GM18507 (cell line): Measurements from ENCODE around the gene RMND5A.
A peak's percentile ranks its signal among the peaks of the same experiment; 100 is the strongest.

ENCODE experiments used
- DNase-seq: peaks from one replicate; pipeline ENCODE4 v3.0.0; 2011; ENCODE audit warnings: low read depth; ENCODE audit not compliant: insufficient read length; ENCODE audit errors: extremely low spot score
- FAIRE-seq: peaks from 2 replicates; lab custom pipeline; 2011; peaks lifted over from hg19 to GRCh38; lab: Jason Lieb, UNC

Gene RMND5A

DNA sequence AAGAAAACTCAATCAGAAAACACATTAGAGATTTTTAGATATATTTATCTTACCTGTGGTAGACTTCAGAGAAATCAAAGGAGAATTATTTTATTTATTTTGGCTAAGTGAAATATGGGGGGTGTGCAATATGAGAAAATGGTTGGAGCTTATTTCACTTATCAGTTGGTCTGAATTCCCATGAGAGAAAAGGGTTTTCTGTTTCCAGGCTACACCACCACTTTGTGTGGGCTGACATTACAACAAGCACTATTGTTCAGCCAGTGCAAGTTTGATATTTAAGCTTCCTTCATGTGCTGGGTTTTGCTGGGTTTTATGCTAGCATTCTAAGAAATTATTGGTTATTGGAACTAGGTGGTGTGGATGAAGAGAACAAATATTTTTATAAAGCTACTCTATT is 33.5 kb downstream of the RMND5A start:
- DNase-seq, result no peak
- no peak for FAIRE-seq

DNA sequence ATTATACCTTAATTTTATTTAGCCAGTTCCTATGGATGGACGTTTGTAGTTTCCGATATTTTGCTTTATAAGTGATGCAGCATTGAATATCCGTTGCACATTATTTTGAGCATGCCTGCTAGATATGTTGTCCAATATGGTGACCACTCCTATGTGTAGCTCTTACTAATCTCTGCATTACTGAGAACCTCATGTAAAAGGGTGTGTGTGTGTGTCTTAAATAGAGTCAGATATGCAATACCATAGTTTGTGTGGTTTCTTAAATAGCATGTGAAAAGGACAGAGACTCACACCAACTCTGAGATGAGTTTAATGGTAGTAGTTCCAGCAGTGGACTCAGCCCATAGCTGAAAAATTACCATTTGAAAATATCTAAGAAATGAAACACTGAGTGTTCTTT is 38.3 kb downstream of the RMND5A start:
- DNase-seq, result no peak
- FAIRE-seq, result no peak

DNA sequence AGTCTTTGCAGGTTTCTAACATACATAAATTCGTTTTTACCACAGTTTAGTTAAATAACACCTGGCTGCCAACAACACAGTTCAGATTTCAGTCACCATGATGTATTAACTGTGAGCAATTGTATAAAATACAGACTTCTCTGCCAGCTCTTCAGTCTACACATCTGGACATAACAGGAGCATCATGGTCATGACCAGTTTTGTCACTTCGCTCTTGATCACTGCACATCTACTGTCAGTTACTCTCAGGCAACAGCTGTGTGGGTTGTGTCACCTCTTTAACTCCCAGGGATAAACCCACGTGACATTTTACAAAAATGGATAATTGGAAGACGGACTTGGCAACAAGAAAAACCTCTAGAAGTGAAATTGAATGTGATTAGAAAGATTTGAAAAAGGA is 40.3 kb downstream of the RMND5A start:
- no peak for DNase-seq
- FAIRE-seq, result no peak

DNA sequence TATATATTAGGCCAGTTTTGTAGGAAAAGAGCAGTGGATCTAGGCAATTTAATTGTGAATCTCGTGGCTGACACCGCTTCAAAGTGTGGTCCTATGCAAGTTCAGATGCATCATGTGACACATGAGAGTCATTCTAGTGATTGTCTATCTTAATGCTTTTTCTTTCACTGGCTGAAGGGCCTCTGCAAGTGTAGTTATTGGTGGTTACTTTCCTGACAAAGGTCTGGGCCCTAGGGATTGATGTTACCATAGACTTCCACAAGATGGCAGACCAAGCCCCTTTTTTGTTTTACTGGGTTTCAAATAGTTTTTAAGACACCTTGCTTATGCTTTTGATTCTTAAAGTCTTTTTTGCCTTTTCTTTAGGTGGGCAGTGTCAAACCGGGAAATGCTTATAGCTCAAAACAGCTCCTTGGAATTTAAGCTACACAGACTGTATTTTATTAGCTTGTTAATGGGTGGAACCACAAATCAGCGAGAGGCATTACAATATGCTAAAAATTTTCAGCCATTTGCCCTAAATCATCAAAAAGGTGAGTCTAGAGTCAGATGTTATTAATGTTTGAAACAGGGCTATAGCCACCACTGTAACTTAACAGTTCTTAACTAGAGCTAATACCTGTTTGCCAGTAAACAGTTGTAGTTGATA is 44.7 kb downstream of the RMND5A start:
- FAIRE-seq, result peak; percentile 83

DNA sequence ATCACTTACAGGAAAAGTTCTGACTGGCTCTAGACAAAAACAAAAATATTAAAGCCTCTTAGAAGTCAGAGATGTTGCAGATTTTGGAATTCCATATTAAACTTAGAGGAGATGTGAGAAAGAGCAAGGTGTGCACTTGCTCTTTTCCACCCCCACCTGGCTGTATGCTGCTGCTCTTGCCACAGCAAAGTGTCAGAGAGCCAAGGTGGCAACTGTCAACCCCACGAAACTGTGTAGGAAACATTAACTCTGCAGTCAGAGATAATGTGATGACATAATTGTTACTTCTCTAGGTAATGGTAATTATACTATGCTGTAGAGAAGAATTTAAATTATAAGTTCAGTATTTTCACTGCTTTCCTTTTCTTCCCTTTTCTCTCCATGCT is 45.2 kb downstream of the RMND5A start:
- DNase-seq (no peak), FAIRE-seq (no peak)

More for the DNA sequence above, 44.7 kb downstream of the RMND5A start:
- peak; percentile 12 for DNase-seq

DNA sequence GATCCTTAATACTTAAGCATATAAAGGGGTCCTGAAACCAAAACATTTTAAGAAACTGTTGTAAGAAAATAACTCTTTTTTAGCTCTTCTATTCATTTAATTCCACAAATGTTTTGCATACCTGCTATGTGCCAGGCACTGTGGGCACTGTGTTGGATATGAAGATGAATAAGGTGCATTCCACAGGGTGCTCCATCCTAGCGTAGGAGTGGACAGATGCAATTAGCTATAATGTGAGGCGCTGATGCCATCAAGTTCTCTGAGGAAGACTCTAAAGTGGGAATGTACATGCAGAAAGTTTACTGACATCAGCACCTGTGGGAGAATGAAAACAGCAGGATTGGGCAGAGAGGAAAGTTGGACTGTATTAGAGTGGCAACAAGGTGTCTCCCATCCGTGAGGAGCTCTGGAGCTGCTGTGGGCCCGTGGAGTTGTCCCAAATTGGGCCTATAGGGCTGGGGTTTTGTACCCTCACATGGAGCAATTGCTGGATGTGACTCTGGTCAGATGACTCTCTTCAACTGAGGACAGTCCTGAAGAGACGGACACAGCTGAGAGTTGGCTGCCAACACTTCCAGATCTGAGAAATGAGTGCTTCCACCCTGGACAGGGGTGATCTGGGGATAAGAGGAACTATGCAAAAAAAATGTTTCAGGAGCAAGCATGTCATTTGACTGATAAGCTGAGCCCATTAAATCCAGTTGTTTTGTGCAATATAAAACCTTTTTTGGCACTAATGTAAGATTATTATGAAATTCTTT is 48.3 kb downstream of the RMND5A start:
- FAIRE-seq, result no peak

DNA sequence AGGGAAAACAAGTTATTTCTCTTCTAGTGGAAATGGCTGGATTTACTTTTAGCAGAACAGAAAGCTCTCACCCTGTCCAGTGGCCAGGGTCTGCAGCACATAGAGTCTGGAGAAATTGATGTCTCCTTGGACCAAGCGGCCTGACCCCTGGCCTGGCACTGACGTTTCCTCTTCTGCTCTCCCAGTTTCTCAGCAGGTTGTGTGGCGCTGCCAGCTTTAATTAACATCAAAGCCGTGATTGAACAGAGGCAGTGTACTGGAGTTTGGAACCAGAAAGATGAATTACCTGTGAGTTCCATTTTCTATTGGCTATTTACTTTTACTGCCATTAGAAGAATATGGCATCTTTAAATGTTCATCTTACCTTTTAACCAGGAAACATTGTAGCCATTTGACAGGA is 49.7 kb downstream of the RMND5A start:
- DNase-seq (no peak), FAIRE-seq (no peak)

More for the DNA sequence above, 48.3 kb downstream of the RMND5A start:
- DNase-seq, result no peak

DNA sequence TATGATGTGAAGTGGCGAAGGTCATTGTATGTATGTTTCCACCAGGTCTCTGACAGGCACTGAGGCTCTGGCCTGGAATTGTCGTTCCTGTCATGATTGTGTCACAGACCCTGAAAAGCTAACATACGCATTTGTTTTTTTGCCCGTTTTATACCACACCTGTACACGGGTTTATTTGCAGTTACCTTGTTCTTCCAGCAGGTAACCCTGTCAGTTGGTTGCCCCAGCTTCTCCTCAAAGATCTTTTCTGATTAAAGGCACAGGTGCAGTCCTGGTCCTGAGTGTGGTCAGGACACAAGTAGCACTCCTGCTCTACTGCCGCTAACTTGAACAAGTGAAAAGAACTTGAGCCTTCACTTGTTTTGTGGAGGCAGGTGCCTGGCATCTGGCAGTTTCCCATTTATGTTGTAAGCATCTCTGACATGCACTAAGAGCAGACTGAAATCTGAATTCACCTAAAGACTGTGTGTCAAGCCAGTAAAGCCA is 50.8 kb downstream of the RMND5A start:
- no peak for FAIRE-seq
- no peak for DNase-seq

DNA sequence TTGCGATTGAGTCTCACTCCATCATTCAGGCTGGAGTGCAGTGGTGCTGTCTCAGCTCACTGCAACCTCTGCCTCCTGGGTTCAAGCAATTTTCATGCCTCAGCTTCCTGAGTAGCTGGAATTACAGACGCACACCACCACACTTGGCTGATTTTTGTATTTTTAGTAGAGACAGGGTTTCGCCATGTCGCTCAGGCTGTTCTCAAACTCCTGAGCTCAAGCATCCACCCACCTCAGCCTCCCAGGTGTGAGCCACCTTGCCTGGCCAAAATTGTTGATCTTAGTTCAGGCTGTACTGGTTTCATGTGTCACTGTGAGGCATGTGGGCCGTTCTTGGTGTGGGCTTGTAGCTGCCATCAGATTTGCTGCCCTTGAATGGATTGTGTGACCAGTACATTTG is 52.5 kb downstream of the RMND5A start:
- DNase-seq (no peak), FAIRE-seq (no peak)

DNA sequence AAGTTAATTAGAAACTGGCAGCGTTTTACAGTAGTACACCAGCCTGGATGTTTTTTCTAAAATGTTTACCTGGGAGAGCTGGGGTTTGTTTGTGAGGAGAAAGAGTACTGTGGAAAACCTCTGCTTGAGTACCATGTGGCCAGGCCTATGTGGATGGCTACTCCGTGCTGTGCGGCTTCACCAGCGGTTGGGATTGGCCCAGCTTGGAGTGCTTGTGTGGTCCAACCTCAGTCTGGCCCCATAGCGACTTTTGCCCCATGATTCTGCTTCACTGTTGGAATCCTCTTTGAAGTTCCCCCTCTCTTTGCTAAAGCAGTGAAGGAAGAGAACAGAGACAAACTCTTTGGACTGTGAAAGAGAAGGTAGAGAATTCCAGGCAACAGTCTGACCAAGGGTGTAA is 54.8 kb downstream of the RMND5A start:
- FAIRE-seq (no peak), DNase-seq (no peak)

DNA sequence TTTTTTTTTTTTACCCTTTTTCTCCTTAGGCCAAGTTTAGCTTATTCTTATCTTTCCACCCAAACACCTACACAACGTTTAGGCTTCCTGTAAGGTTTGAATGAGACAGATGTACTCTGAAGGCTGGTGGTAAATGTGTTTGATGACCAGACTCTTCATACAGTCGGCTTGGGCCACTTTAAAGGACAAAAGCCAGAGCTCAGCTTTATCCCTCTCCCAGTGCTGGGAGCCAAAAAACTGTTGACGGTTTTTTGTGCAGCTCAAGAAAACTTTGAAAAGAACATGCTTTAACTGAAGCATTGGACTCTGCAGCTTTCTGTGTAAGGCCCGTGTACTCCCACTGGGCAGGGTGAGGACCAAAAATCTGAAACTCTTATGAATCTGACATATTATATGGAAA is 55.2 kb downstream of the RMND5A start:
- FAIRE-seq, result no peak
- no peak for DNase-seq

DNA sequence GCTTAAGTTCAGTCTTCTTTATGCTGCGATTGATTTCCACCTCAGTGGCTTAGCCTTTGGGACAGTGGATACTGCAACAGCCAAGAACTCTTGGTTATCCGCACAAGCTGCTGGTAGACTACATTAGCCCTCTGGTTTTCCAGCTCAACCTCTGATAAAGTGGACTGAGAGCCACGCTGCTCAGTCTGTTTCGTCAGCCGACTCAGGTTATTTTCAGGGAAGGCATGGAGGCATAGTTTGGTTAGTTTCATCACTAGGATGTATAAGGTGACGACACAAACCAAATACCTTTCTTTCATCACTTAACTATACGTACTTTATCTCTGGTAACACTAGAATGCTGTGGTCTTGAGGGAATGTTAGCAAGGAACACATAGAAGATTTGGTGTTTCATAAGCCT is 56.4 kb downstream of the RMND5A start:
- FAIRE-seq (no peak), DNase-seq (no peak)

DNA sequence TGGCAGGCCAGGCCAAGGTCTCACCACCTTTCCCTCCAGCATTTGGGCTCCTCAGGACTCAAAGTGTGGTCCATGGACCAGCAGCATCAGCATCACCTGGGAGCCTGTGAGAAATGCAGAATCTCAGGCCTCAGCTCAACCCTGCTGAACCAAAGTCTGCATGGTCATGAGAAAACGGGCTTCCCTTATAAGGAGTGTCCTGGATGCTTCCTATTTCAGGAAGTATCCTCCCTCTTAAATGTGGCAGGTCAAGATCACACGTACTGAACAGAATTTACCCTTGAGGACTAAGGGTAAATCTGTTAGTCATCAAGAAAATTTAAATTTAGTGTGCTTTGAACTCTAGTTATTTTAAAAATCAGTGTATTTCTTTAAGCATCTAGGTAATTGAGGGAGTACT is 58.9 kb downstream of the RMND5A start:
- DNase-seq (no peak), FAIRE-seq (no peak)

DNA sequence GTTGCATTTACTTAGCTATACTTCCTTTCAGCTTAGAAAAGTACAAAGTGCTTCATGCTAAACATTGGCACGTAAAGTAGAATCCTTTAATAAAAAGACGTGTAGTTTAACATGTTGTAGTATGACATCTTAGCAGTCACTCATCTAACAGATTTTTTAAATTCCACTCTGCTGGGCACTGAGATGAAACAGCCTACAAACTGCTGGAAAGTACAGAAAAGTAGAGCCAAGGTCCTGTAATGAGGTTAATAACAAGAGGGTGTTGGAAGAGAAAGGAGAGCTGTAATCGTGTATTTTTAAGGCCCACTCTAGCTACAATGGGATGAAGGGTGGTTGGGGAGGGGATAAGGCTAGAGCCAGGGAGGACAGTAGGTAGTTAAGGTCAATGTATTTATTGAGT is 59.9 kb downstream of the RMND5A start:
- FAIRE-seq, result no peak
- no peak for DNase-seq

DNA sequence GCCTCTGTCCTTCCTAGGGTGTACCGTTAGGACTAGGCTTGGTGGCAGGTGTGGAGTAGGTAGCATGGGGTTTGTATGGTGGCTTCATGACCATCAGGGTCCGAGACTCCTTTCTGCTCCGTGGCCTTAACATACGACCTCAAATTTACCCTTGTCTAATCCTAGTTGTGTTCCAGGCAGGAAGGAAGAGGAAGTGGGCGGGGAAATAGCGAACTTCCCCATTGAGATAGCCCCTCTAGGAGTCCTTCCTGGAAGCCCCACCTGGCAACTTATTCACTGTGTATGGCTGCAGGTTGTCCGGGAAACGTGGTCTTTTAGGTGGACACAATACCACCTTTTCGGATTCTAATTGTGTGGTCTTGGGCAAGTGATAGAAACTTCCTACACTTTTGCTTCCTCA is 61.3 kb downstream of the RMND5A start:
- no peak for FAIRE-seq
- no peak for DNase-seq

DNA sequence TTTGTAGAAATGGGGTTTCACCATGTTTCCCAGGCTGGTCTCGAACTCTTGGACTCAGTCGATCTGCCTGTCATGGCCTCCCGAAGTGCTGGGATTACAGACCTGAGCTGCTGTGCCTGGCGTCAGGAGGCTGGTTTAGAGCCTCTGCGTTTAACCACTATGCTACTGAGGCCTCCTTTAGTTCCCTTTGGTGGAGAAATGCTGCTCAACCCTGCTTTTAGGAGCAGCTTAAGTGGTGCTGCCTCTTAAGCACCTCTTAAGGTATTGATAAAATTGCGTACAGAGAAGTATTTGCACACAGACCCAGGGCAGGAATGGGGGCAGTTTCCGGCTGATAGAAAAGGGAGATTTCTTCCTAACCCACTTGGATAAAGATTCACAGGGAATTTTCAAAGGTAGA is 62.7 kb downstream of the RMND5A start:
- FAIRE-seq, result no peak
- no peak for DNase-seq

DNA sequence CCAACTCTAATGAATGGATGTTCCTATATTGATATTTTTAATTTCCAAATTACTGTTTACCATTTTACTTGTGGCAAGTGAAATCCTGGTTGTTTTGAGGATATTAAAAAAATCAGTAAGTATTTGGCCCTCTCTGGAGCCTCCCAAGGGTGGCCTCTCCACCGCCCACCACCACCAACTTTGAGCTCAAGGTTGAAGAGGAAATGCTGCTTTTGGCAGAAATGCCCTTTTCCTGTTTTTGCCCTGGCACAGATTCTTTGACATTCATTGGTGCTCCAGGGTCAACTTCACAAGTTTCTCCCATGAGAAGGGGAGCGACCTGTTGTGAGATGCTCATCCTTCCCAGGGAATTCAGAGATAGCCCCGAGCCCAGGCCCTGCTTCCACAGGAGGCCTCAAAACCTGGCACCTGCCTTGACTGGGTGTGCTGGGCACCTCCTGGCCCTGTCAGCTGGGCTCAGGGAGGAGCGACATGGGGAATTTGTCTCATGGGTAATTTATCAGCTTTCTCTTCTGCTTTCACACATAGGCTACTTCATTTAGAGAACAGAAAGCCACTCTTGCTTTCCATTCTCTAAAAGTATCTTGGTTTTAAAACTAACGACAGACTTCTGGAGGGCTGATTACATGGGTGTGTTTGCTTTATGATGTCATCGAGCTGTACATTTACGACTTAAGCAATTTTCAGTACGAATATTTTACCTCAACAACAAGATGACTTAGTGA is 63.7 kb downstream of the RMND5A start:
- FAIRE-seq (peak; percentile 83), DNase-seq (peak; percentile 51)

DNA sequence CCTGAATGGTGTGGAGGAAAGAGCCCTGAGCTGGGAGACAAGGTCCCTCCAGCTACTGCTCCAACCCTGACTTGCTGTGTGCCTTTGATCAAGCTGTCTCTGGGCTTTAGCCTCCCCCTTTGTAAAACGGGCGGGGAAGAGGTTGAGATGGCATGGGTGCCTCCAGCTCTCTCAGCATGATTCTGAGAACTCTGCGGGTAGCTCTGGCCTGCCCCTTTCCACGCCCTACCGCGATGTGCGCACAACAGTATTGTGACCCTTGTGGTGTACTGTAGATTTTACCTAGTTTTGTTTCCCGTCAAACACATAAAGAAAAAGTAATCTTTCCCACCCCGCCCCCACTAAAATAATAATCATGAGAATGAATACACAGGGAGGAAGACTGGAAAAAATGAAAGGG is 65.4 kb downstream of the RMND5A start:
- DNase-seq, result no peak
- FAIRE-seq, result no peak

DNA sequence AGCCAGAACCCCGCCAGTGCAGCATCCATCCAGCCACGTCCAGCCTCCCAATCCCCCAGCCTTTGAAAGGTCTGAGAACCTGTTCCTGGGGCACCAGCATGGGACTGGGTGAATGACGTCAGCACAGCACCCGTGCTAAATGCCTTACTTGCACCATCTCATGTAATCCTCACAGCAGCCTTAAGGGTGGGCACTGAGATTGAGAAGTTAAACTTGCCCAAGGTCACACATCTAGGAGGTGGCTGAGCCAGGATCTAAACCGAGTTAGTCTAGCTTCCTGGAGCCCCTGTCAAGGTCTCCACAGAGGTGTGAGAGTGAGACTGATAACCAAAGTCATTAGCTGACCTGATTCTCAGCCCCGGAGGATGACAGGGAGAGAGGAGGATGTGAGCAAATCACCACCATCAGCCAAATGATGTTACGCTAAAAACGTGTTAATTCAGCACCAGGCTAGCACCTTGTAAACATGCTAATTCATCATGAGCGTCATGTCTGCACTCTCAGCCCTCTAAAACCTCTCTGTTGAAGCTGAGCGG is 66.0 kb downstream of the RMND5A start:
- FAIRE-seq, result no peak

DNA sequence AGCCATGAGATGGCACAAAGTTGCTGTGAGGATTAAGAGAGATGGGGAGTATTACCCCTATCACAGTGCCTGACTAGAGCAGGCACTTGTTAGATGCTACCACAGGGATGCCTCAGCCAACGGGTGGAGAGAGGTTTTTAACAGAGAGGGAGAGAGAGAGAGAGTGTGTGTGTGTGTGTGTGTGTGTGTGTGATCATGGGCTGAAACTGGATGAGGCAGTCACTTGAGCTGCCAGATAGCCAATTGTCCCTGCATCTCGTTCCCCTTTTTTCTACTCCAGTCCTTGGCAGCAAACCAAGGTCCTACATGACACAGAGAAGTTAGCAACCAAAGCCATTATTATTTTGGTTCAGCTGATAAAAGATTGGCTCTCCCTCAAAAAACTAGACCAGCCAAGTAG is 67.6 kb downstream of the RMND5A start:
- FAIRE-seq (no peak), DNase-seq (no peak)

More for the DNA sequence above, 66.0 kb downstream of the RMND5A start:
- no peak for DNase-seq
